ENCODE measurements around the gene ZFP28.

Gene ZFP28

GRCh38 chr19:56596676-56597075 lies 57.9 kb downstream of the ZFP28 start:
- no peak for DNase-seq

- DNase-seq, result no peak
Observed at GRCh38 chr19:56597696-56598095, 58.9 kb downstream of the ZFP28 start.

- DNase-seq, result no peak
Observed at GRCh38 chr19:56601375-56601774, 62.6 kb downstream of the ZFP28 start.

GRCh38 chr19:56603829-56604228 lies 65.1 kb downstream of the ZFP28 start:
- no peak for DNase-seq
